Heart left ventricle (tissue), 16 donors: Measurements from ENCODE around the gene PGM1. TPM values are rescaled to one million over a fixed set of nuclear protein-coding genes. Genes with fewer than 3 reads are reported as not detected.
A peak's percentile ranks its signal among the peaks of the same experiment; 100 is the strongest.

Experiments
- ATAC-seq, 4 donors: fragments of 200-7000 bp; cut with Tn5 transposase; one replicate each; pipeline ENCODE4 v1.9.1; 2020 to 2022; ENCODE audit warnings: moderate library complexity in 4 of 4, mild to moderate bottlenecking in 3 of 4, moderate number of reproducible peaks in 1 of 4
- DNase-seq, 5 donors: peaks; one replicate each; pipeline ENCODE4 v3.0.0-alpha.2; 2020
- H3K27ac ChIP-seq, 12 donors: fragments of 200-600 bp; sonication (generic) in 4 of 12; one replicate each; pipeline versions ENCODE4 v1.5.0 to v1.8.0; 2016 to 2022; ENCODE audit warnings: mild to moderate bottlenecking in 2 of 12
- H3K27me3 ChIP-seq, 9 donors: fragments of 200-600 bp; sonication (generic) in 2 of 9; one replicate each; pipeline versions ENCODE4 v1.5.1 to v1.8.0; 2016 to 2022; ENCODE audit warnings: mild to moderate bottlenecking in 3 of 9
- H3K36me3 ChIP-seq, 9 donors: fragments of 200-600 bp; sonication (generic) in 2 of 9; one replicate each; pipeline versions ENCODE4 v1.5.0 to v1.8.0; 2018 to 2022; ENCODE audit warnings: mild to moderate bottlenecking in 2 of 9
- H3K4me1 ChIP-seq, 12 donors: fragments of 200-600 bp; sonication (generic) in 4 of 12; one replicate each; pipeline versions ENCODE4 v1.5.0 to v1.8.0; 2016 to 2022; ENCODE audit warnings: mild to moderate bottlenecking in 3 of 12
- H3K4me3 ChIP-seq, 12 donors: fragments of 200-600 bp; sonication (generic) in 4 of 12; one replicate each; pipeline versions ENCODE4 v1.5.0 to v1.8.0; 2017 to 2022; ENCODE audit warnings: mild to moderate bottlenecking in 9 of 12, moderate library complexity in 4 of 12
- H3K9me3 ChIP-seq, 12 donors: fragments of 200-600 bp; sonication (generic) in 4 of 12; one replicate each; pipeline versions ENCODE4 v1.5.0 to v1.8.0; 2016 to 2022; ENCODE audit warnings: mild to moderate bottlenecking in 1 of 12
- CTCF ChIP-seq, 12 donors: fragments of 200-600 bp; sonication (generic) in 4 of 12; IDR thresholded peaks; one replicate each; pipeline versions ENCODE4 v1.5.0 to v1.8.0; 2018 to 2022; ENCODE audit warnings: antibody characterized with exemption in 12 of 12, mild to moderate bottlenecking in 5 of 12
- POLR2A ChIP-seq, 2 donors: fragments of 450-650 bp; IDR thresholded peaks; one replicate each; pipeline ENCODE4 v1.6.1; 2017; ENCODE audit warnings: antibody characterized with exemption in 2 of 2, mild to moderate bottlenecking in 2 of 2, moderate library complexity in 2 of 2
- WGBS, 4 donors: extraction: QIAGEN DNeasy Blood & Tissue Kit in 2 of 4; methylation state at CpG; one replicate each; pipeline versions ENCODE4 v1.1.5 to v1.1.7; 2013 to 2018; 5-methylcytosine and 5-hydroxymethylcytosine counted together
- intact Hi-C, 10 donors: fragments of 100-400 bp; cut with DNase I; formaldehyde crosslinking; loops; one replicate each; pipeline versions ENCODE4 v1.11.1 to v1.14.2; 2022
- polyA plus RNA-seq, 2 donors: library from polyadenylated mRNA; stranded (reverse); fragments of 200-250 nt; gene quantifications; one replicate each; pipeline ENCODE4 v1.2.3, GENCODE V29; 2013
- total RNA-seq, 9 donors: library from RNA; depleted of rRNA in 2 of 9; stranded (reverse); fragments of >200 nt in 2 of 9; fragmentation: NEBNext Ultra II Directional in 3 of 9; extraction: Animal tissue kit (Norgen Biotek cat#: 25700) in 3 of 9; gene quantifications; one replicate each; pipeline versions ENCODE4 v1.1.0 to v1.2.4, GENCODE V29; 2016 to 2023
- donor health status: ischemic (EF 13 %, LVEDD 7.1; RV severe dilation, severe dysfunction).
- donor health status: healthy with polysubstance abuse.
- donor health status: DM: no; HTN: yes; CAD: no.
- donor health status: DM: no; HTN: no; CAD: no.
- donor health status: ischemic (EF 25% LVEDD 6.9; RV normal size, moderate dysfunction).
- donor health status: ischemic (EF 25% LVEDD 5.7; RV mildly dilated, moderate dysfunction).
- donor health status: healthy.
- donor health status: DM: yes; HTN: yes; CAD: no.
- donor health status: ischemic (EF 35%, LVEDD 5.7; RV mildly dilated, moderate dysfunction).
- donor health status: nonischemic (EF 11% LVEDD 7.7; RV severe dilation, severe dysfunction).
- donor health status: DM: yes; HTN: yes; CAD: no.
- donor health status: PGD.
- donor health status: ischemic (EF 29% LVEDD 5.4; RV normal size, mild dysfunction).
- donor health status: nonischemic (EF 23%, LVEDD 6.1; RV moderate dilation, normal function).

Gene PGM1
- total and polyA plus RNA-seq, 11 donors = 51.4 to 419 (median 258) TPM

GRCh38 chr1:63642901-63643300 lies 49.7 kb downstream of the PGM1 start:
- peaks cover 0 to 34% (median 19%) of the 10 kb centered on the region in 12 donors for H3K4me1 ChIP-seq
- H3K9me3 ChIP-seq = no peaks in the 10 kb centered on the region
- DNase-seq (no peak), ATAC-seq (no peak)
- H3K27ac ChIP-seq = peak overlapping the region in 9 of 12 donors; percentile 35 to 76 (median 61)
- intact Hi-C loops = no loop called here
- peaks cover 0 to 43% (median 18%) of the 10 kb centered on the region in 9 donors for H3K36me3 ChIP-seq
- H3K27me3 ChIP-seq = no peaks in the 10 kb centered on the region
- TF ChIP-seq POLR2A (IDR thresholded peaks at IDR 0.05) = no peak
- TF ChIP-seq CTCF (IDR thresholded peaks at IDR 0.05) = no peak
- H3K4me3 ChIP-seq = no peak overlapping the region
- 92 to 97% (median 94%) methylated on average over 2 of the region's 2 CpGs for WGBS, 4 donors

DNA sequence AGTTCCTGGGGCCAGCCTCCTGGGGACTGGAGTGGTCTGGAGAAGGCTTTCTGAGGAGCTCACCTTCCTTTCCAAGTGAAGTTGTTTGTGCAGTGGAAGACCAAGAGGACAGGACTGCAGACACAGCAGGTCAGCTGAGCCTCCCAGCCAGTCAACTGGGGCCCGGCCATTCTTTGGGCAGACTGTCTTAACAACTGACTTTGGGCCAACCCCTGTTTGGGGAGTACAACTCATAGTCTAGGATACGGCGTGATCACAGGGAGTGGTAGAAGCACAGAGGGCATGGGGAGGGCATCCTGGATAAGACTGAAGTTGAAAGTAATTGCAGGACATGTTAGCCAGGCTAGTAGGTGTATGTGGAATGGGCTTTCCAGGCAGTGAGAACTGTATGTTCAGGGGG lies 50.3 kb downstream of the PGM1 start:
- Histone ChIP-seq H3K4me1 (peaks cover 0 to 34% (median 19%) of the 10 kb centered on the region in 12 donors), H3K4me3 (no peak overlapping the region), H3K27me3 (no peaks in the 10 kb centered on the region), H3K36me3 (peaks cover 0 to 43% (median 19%) of the 10 kb centered on the region in 9 donors), H3K27ac (peak overlapping the region; percentile 21 to 76 (median 54)), H3K9me3 (no peaks in the 10 kb centered on the region)
- 26 to 68% (median 54%) methylated on average over 3 of the region's 3 CpGs for WGBS, 4 donors
- TF ChIP-seq CTCF (IDR thresholded peaks at IDR 0.05) = no peak
- no peak for TF ChIP-seq POLR2A (IDR thresholded peaks at IDR 0.05)
- DNase-seq (peak in 1 of 5 donors; percentile 20), ATAC-seq (peak; percentile 68 to 80 (median 79))
- intact Hi-C loops = no loop called here

GRCh38 chr1:63643926-63644325 lies 50.7 kb downstream of the PGM1 start:
- no peaks in the 10 kb centered on the region for H3K9me3 ChIP-seq
- H3K4me3 ChIP-seq = no peak overlapping the region
- TF ChIP-seq POLR2A (IDR thresholded peaks at IDR 0.05) (no peak), CTCF (IDR thresholded peaks at IDR 0.05) (no peak)
- DNase-seq (peak in 4 of 5 donors; percentile 45 to 61 (median 51)), ATAC-seq (peak; percentile 78 to 89 (median 86))
- intact Hi-C loops = no loop called here
- peaks cover 0 to 34% (median 19%) of the 10 kb centered on the region in 12 donors for H3K4me1 ChIP-seq
- peaks cover 0 to 43% (median 20%) of the 10 kb centered on the region in 9 donors for H3K36me3 ChIP-seq
- H3K27me3 ChIP-seq = no peaks in the 10 kb centered on the region
- H3K27ac ChIP-seq = peak overlapping the region in 11 of 12 donors; percentile 41 to 76 (median 61)
- WGBS, 4 donors = 31 to 53% (median 43%) methylated on average over 3 of the region's 3 CpGs

GRCh38 chr1:63645317-63645716 lies 52.1 kb downstream of the PGM1 start:
- WGBS, 4 donors = 27 to 56% (median 35%) methylated on average over 2 of the region's 2 CpGs
- Histone ChIP-seq H3K27ac (peak overlapping the region in 9 of 12 donors; percentile 11 to 76 (median 52)), H3K27me3 (no peaks in the 10 kb centered on the region)

More at GRCh38 chr1:63645317-63645716, 52.1 kb downstream of the PGM1 start:
- intact Hi-C loops = no loop called here
- no peak for TF ChIP-seq POLR2A (IDR thresholded peaks at IDR 0.05)
- TF ChIP-seq CTCF (IDR thresholded peaks at IDR 0.05) = no peak
- ATAC-seq = no peak
- Histone ChIP-seq H3K4me1 (peaks cover 0 to 36% (median 20%) of the 10 kb centered on the region in 12 donors), H3K9me3 (no peaks in the 10 kb centered on the region), H3K4me3 (peak overlapping the region in 4 of 12 donors; percentile 3 to 27 (median 15)), H3K36me3 (peaks cover 0 to 44% (median 25%) of the 10 kb centered on the region in 9 donors)
- no peak for DNase-seq
